ENCODE data around the gene TRIM16.
"Not testable (repeated sequence)": the region's sequence is repeated elsewhere in the genome, so short reads cannot be mapped to it uniquely, and the experiment has no call there.

DNA sequence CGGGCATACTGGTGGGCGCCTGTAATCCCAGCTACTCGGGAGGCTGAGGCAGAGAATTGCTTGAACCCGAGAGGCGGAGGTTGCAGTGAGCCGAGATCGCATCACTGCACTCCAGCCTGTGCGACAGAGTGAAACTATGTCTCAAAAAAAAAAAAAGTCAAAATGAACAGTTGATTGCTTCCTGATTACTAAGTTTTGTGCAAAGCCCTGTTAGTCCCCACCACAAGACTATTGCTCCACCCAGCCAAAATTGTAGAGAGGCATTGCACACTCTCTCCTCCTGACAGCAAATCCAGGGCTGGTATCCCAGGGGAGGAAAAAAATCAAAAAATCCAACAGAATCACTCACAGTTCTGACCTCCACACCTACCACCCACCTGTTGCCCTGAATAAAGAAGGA, 91.2 kb downstream of the TRIM16 start:
- not testable (repeated sequence) for TF ChIP-seq POLR2A (IDR thresholded peaks at IDR 0.05; ENCODE audit: low read depth, low read length); SMC3 (IDR thresholded peaks at IDR 0.05; ENCODE audit: low read depth, low read length); RAD21 (IDR thresholded peaks at IDR 0.05; ENCODE audit: low read length); NFE2L2 (IDR thresholded peaks at IDR 0.05; ENCODE audit: low read depth, low read length)
- TF ChIP-seq, protein P1, sequence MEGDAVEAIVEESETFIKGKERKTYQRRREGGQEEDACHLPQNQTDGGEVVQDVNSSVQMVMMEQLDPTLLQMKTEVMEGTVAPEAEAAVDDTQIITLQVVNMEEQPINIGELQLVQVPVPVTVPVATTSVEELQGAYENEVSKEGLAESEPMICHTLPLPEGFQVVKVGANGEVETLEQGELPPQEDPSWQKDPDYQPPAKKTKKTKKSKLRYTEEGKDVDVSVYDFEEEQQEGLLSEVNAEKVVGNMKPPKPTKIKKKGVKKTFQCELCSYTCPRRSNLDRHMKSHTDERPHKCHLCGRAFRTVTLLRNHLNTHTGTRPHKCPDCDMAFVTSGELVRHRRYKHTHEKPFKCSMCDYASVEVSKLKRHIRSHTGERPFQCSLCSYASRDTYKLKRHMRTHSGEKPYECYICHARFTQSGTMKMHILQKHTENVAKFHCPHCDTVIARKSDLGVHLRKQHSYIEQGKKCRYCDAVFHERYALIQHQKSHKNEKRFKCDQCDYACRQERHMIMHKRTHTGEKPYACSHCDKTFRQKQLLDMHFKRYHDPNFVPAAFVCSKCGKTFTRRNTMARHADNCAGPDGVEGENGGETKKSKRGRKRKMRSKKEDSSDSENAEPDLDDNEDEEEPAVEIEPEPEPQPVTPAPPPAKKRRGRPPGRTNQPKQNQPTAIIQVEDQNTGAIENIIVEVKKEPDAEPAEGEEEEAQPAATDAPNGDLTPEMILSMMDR (conservative IDR thresholded peaks at IDR 0.05; ENCODE audit: low read depth, low read length) = not testable (repeated sequence)

Measured in IMR-90 (cell line).